Brain microvascular endothelial cell (primary cell): Measurements from ENCODE around the gene SWI5.
"Not testable (repeated sequence)": the region's sequence is repeated elsewhere in the genome, so short reads cannot be mapped to it uniquely, and the experiment has no call there.

Source experiments
- DNase-seq: peaks from one replicate; pipeline ENCODE4 v3.0.0-alpha.2; 2020
- H3K27ac ChIP-seq: fragments of 250-450 bp; sonication (Bioruptor Pico); 2 replicates; pipeline ENCODE4 v1.5.1; 2020; ENCODE audit warnings: mild to moderate bottlenecking, moderate library complexity
- H3K27me3 ChIP-seq: fragments of 250-450 bp; sonication (Bioruptor Pico); replicated peaks from 2 replicates; pipeline ENCODE4 v1.5.1; 2020; ENCODE audit warnings: mild to moderate bottlenecking
- H3K36me3 ChIP-seq: fragments of 250-450 bp; sonication (Bioruptor Pico); replicated peaks from 2 replicates; pipeline ENCODE4 v1.5.1; 2020; ENCODE audit warnings: mild to moderate bottlenecking
- H3K4me3 ChIP-seq: 2 replicates; pipeline ENCODE4 v1.5.1; 2011; ENCODE audit warnings: low read depth, mild to moderate bottlenecking, control low read depth, low read length, moderate library complexity
- CTCF ChIP-seq: IDR thresholded peaks from 2 replicates; pipeline ENCODE4 v1.5.1; 2011; ENCODE audit warnings: low read depth, mild to moderate bottlenecking, moderate library complexity, low read length, control low read depth, inconsistent platforms; ENCODE audit errors: missing control alignments
- in situ Hi-C: cut with HindIII; loops from 2 replicates; pipeline ENCODE4 v1.10.0; 2017; ENCODE audit warnings: low sequenced_read_pairs, low pct_ligation_motif_present

Gene SWI5

GRCh38 chr9:128276008-128276573 is at the start of gene SWI5:
SWI5 (plus strand) TSS chr9:128276276.
- Histone ChIP-seq H3K27ac (peak within 1 kb of the TSS; percentile 98), H3K4me3 (peak within 1 kb of the TSS; percentile 95), H3K27me3 (no peaks in the 10 kb centered on the region), H3K36me3 (peaks cover 28% of the 10 kb centered on the region)
- in situ Hi-C loops = no loop called here
- TF ChIP-seq CTCF = no peak
- peak; percentile 99 for DNase-seq

GRCh38 chr9:128226412-128226801 is 49.7 kb upstream of the SWI5 start:
- in situ Hi-C loops = no loop called here
- no peaks in the 10 kb centered on the region for H3K27me3 ChIP-seq

GRCh38 chr9:128230897-128231296 is 45.2 kb upstream of the SWI5 start:
- H3K4me3 ChIP-seq, H3K36me3 ChIP-seq, in situ Hi-C loops: not testable (repeated sequence)

More at GRCh38 chr9:128226412-128226801, 49.7 kb upstream of the SWI5 start:
- H3K36me3 ChIP-seq = no peaks in the 10 kb centered on the region
- DNase-seq = no peak
- no peak overlapping the region for H3K4me3 ChIP-seq
- H3K27ac ChIP-seq = no peak overlapping the region
- no peak for TF ChIP-seq CTCF

GRCh38 chr9:128231638-128232527 is 44.2 kb upstream of the SWI5 start:
- no peaks in the 10 kb centered on the region for H3K36me3 ChIP-seq
- H3K4me3 ChIP-seq = no peak overlapping the region
- no peak for DNase-seq
- no peaks in the 10 kb centered on the region for H3K27me3 ChIP-seq
- no peak overlapping the region for H3K27ac ChIP-seq
- no peak for TF ChIP-seq CTCF
- in situ Hi-C loops = no loop called here

More at GRCh38 chr9:128230897-128231296, 45.2 kb upstream of the SWI5 start:
- not testable (repeated sequence) for DNase-seq, H3K27me3 ChIP-seq, H3K27ac ChIP-seq

- no peak for DNase-seq
- H3K27ac ChIP-seq = no peak overlapping the region
- no peak for TF ChIP-seq CTCF
- no peaks in the 10 kb centered on the region for H3K27me3 ChIP-seq
- H3K36me3 ChIP-seq = no peaks in the 10 kb centered on the region
- in situ Hi-C loops = no loop called here
- no peak overlapping the region for H3K4me3 ChIP-seq
These were observed 43.3 kb upstream of the SWI5 start for GRCh38 chr9:128232528-128233428.
